Measurements from ENCODE around the gene GDF11. TPM values are rescaled to one million over a fixed set of nuclear protein-coding genes. Genes with fewer than 3 reads are reported as not detected.

GDF11 gene
- polyA plus RNA-seq, 2 of the 4 experiments (the other 2 are of a cell fraction): 1.2 to 3.6 TPM

- ATAC-seq: no peak
- H3K4me3 ChIP-seq: no peak overlapping the region
- ChIA-PET CTCF (interaction anchor here (0.7 to 1.8 kb wide), 6 partner anchors 9 to 733 kb away, joined by 3 to 9 read pairs (median 4); a partner anchor contains a TSS), POLR2A (no interaction called here)
- no peaks in the 10 kb centered on the region for H3K9me3 ChIP-seq
- no peak for DNase-seq (ENCODE audit: low read depth in 1 of 2, low spot score in 1 of 2)
- H3K4me1 ChIP-seq: peaks cover 29% of the 10 kb centered on the region
- no peak overlapping the region for H3K4me2 ChIP-seq
- H3K27ac ChIP-seq: no peak overlapping the region
- WGBS (ENCODE audit: missing lambda C conversion rate): 5% methylated on average over 1 of the region's 1 CpG
- no peak for TF ChIP-seq BCL3 (IDR thresholded peaks at IDR 0.05)
- TF ChIP-seq RARB (CRISPR knock-in tag; IDR thresholded peaks at IDR 0.05): no peak
- FAIRE-seq: no peak
Observed at GRCh38 chr12:55712700-55713415, 30.1 kb upstream of the GDF11 start.

DNA sequence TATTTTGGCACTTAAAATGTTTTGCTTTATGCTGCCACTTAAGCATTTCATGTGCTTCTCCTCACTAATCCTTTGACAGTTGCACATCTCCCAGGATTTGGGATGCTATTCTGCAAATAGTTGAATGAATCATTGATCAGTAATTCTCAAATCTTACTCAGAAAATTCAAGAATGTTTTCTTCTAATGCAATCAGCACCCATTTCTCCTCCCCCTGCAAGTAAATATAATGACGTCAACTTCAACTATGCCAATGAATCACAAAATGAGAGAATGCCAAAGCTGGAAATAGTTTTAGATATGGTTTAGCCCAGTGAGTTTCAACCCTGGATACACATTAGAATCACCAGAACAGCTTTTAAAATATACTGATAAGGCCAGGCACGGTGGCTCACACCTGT, 29.2 kb upstream of the GDF11 start:
- Histone ChIP-seq H3K27ac (no peak overlapping the region), H3K4me1 (peaks cover 28% of the 10 kb centered on the region), H3K9me3 (no peaks in the 10 kb centered on the region), H3K4me3 (no peak overlapping the region), H3K4me2 (0 out of 3 replicates have a peak overlapping the region, but pooled peaks have one; percentile 11)
- ATAC-seq: no peak
- TF ChIP-seq HMGXB4 (CRISPR knock-in tag; IDR thresholded peaks at IDR 0.05; ENCODE audit: borderline replicate concordance): no peak
- TF ChIP-seq ZSCAN20 (CRISPR knock-in tag; IDR thresholded peaks at IDR 0.05): no peak
- no peak for TF ChIP-seq FOSL2 (IDR thresholded peaks at IDR 0.05)
- peak; percentile 72 for TF ChIP-seq FOSL2 (CRISPR knock-in tag; IDR thresholded peaks at IDR 0.05)
- peak; percentile 29 to 40 for DNase-seq (ENCODE audit: low read depth in 1 of 2, low spot score in 1 of 2)
- WGBS (ENCODE audit: missing lambda C conversion rate): 26% methylated on average over 2 of the region's 2 CpGs
- FAIRE-seq: no peak
- ChIA-PET CTCF (interaction anchor here (12.3 kb wide), 1 partner anchor 24 kb away, joined by 139 read pairs; the partner anchor contains the start of gene GDF11), POLR2A (no interaction called here)

- H3K4me2 ChIP-seq: peak overlapping the region; percentile 93
- peak overlapping the region; percentile 96 to 97 for H3K27ac ChIP-seq
- CTCF ChIA-PET: interaction anchor here (1.0 to 12.3 kb wide), 7 partner anchors 9 to 58 kb away, joined by 3 to 139 read pairs (median 20); partner anchors contain the start of genes GDF11 and ITGA7
- TF ChIP-seq CBX8 (IDR thresholded peaks at IDR 0.05) (no peak), FOXS1 (CRISPR knock-in tag; IDR thresholded peaks at IDR 0.05) (no peak), RFX5 (IDR thresholded peaks at IDR 0.05) (no peak), ZNF302 (CRISPR knock-in tag; IDR thresholded peaks at IDR 0.05) (no peak), CEBPB (IDR thresholded peaks at IDR 0.05) (no peak), EP300 (IDR thresholded peaks at IDR 0.05) (no peak)
- TF ChIP-seq, protein P1, sequence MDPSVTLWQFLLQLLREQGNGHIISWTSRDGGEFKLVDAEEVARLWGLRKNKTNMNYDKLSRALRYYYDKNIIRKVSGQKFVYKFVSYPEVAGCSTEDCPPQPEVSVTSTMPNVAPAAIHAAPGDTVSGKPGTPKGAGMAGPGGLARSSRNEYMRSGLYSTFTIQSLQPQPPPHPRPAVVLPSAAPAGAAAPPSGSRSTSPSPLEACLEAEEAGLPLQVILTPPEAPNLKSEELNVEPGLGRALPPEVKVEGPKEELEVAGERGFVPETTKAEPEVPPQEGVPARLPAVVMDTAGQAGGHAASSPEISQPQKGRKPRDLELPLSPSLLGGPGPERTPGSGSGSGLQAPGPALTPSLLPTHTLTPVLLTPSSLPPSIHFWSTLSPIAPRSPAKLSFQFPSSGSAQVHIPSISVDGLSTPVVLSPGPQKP (IDR thresholded peaks at IDR 0.05; ENCODE audit: low read depth, low read length): no peak
- ATAC-seq (no peak), FAIRE-seq (no peak), DNase-seq (ENCODE audit: low read depth in 1 of 2, low spot score in 1 of 2) (peak in 1 of 2 experiments; percentile 24)
- peaks cover 40% of the 10 kb centered on the region for H3K4me1 ChIP-seq
- 80% methylated on average over 7 of the region's 7 CpGs for WGBS (ENCODE audit: missing lambda C conversion rate)
- H3K9me3 ChIP-seq: no peaks in the 10 kb centered on the region
- POLR2A ChIA-PET: interaction anchor here (0.7 to 1.5 kb wide), 7 partner anchors 9 to 115 kb away, joined by 4 to 10 read pairs (median 5); partner anchors contain the start of genes CD63, DNAJC14, ORMDL2 and SARNP
- H3K4me3 ChIP-seq: peak overlapping the region; percentile 86
Observed at GRCh38 chr12:55715169-55715764, 27.7 kb upstream of the GDF11 start.
